DMS79 (cell line): ENCODE results near the gene ATP5F1E.
A peak's percentile ranks its signal among the peaks of the same experiment; 100 is the strongest.

ENCODE experiments used
- DNase-seq: peaks from one replicate; lab custom pipeline; 2025; lab: John Stamatoyannopoulos, UW

The ATP5F1E gene

DNA sequence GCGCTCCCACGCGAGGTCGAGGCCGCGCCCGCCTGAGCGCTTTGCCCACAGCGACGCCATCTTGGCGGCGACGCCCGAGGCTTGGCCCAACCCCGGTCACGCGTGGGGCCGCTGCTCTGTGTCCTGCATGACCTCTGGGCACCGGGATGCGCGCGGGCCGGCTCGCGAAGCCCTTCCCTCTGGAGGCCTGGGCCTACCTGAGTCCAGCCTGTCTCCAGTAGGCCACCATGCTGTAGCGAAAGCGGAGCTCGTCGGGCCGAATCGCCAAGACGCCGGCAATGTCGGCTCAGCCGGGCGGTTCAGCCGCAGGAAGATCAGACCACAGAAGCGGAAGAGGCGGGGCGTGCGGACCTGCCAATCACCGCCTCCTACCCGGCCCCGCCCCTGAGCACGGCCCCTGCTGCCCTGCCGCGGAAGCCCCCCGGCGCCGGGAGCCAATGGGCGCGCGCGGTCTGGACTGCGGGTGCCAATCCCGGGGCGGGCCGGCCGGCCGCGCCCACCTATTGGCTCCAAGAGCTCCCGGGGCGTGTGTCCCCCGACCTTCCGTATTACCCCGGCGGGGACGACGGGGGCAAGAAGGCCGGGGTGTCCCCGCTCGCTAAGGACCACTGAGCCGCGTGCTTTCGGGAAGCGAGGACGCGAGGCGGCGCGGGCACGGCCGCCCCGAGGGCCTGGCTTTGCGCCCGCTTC is at the start of gene ATP5F1E:
Gene ATP5F1E, minus strand, starts transcription at position 313 of the 690 bp plus-strand sequence. Its CDS starts 84 bp downstream, at position 229.
- DNase-seq, result peak; percentile 62

- no peak for DNase-seq
Measured at GRCh38 chr20:59081036-59081435, 48.9 kb upstream of the ATP5F1E start.

GRCh38 chr20:59078231-59078630 is 46.1 kb upstream of the ATP5F1E start:
- DNase-seq, result no peak

GRCh38 chr20:59077705-59078104 is 45.6 kb upstream of the ATP5F1E start:
- DNase-seq, result no peak

DNA sequence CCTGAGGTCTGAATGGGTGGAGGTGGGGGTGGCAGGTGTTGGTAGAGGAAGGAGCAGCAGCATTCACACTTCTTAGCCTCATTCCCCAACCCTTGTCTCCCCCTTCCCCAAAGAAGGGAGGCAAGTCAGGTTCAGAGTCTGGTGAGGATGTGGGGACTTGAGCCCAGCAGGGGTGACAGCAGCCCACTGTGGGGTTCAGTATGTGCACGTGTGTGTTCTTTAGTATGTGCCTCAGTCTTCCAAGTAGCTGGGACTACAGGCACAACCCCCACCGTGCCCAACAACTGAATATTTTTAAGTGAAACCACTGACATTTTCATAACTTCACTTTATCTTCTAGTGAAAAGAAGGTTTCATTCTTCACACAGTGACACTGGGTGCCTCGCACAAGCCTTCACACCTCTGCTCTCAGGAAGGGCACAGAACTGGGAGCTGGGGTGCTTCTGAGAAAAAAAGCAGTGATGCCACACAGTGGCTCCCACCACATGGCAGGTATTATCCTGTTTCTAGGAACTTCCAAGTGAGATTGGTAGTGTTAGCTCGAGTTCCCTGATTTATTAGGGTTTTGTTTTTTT is 43.9 kb upstream of the ATP5F1E start:
- no peak for DNase-seq

DNA sequence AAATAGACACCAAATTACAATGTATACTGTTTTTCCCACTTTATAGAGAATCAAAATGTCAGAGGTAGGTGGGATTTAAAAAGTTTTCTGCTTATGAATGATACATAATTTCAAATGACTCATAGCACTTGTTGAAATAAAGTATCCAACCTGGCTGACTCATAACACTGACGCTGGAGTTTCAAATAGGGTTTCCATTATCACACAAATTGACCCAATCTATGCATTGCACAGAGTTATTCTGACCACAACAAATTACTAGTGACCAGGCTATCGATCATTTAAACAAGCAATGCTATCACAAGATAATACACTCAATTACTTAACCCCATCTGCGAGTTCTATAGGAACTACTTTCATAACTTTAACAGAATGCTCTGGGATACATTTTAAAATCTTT is 42.3 kb upstream of the ATP5F1E start:
- no peak for DNase-seq

DNA sequence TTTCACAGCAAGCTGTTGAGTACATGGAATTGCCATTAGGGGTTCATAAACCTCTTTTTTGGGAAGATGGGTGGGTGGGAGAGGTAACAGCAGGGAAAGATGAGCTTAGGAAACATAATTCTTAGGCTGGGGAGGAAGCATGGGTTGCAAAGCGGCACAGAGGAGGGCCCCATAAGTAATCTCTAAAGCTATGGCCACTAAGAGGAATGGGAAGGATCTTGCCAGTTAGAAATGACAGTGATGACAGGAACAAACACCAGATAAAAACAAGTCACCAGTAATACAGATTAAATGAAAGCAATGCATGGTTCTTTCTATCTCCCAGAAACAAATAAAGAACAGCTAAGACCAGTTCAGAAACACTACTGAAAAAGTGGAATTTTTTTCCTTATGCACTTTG is 41.4 kb upstream of the ATP5F1E start:
- DNase-seq, result no peak

GRCh38 chr20:59071216-59071615 is 39.1 kb upstream of the ATP5F1E start:
- DNase-seq, result no peak

DNA sequence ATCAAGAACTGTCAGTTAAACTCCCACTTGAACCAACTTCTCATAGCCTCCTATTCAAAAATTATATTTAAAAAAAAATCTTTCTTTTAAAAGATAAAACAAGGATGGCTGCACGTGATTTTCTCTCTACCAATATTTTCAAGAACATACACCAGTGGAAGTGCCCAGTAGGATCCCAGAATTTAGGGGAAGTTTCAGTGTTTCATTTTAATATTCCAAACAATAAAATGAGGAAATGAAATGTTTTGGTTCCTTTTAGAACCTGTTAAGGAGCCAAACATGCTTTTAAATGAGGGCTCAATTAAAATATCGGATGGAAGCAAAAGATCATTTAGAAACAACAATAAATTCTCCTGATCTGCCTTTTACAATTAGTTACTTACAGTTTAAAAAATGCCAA is 36.9 kb upstream of the ATP5F1E start:
- DNase-seq, result no peak

DNA sequence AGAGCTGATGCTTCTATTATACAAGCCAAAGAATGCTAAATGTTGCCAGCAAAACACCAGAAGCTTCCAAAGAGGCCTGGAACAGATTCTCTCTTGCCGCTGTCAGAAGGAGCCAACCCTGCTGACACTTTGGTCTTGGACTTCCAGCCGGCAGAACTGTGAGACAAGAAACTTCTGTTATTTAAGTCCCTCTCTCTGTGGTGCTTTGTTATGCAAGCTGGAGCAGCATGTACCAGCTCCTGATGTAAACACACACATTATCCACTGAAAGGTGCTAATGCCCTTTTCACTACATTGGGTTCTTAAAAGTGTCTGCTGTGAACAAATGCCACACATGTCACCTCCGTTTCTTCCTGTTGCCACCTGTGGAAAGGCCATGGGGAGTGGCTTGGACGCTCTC is 36.4 kb upstream of the ATP5F1E start:
- DNase-seq, result no peak

DNA sequence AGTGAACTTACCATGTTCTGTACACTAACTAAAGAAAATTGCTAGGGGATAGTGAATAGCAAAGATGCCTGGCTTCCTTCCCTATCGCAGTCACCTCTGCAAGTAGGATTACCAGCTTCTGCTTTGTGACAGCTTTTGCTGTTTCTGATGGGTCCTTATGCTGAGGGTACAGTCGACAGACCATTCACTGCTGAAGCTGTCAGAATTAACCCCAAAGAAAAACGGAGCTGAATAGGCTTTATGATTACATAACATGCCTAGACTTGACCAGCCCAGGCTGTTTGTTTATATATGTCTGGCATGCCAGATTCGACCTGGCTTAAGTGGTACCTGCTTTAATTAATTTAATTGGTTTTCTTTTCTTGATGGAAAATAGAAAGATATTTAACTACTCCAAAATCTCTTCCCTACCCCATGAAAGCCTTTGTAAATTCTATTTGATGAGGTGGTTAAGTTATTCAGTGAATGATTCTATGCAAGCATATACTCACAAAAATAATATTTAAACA is 32.1 kb upstream of the ATP5F1E start:
- DNase-seq, result no peak

- no peak for DNase-seq
Measured at GRCh38 chr20:59063358-59064213, 31.5 kb upstream of the ATP5F1E start.

DNA sequence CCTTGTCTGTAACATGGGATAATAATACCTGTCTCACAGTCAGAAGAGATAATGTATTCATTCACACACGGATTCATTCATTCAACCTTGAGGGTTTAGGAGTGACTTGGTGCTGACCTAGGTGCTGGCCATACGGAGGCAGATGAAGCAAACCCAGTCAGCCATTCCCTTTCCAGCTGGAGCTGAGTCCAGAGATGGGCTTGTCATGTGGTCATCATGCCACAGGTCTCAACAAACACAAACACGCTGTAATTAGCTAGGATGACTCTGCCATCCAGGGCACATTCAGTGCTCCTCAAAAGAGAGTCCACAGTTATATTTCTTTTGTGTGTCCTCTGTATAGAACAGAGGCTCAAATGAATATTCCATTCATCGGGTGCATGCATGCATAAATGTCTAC is 29.9 kb upstream of the ATP5F1E start:
- no peak for DNase-seq

- DNase-seq, result no peak
Measured at GRCh38 chr20:59055302-59055701, 23.2 kb upstream of the ATP5F1E start.

DNA sequence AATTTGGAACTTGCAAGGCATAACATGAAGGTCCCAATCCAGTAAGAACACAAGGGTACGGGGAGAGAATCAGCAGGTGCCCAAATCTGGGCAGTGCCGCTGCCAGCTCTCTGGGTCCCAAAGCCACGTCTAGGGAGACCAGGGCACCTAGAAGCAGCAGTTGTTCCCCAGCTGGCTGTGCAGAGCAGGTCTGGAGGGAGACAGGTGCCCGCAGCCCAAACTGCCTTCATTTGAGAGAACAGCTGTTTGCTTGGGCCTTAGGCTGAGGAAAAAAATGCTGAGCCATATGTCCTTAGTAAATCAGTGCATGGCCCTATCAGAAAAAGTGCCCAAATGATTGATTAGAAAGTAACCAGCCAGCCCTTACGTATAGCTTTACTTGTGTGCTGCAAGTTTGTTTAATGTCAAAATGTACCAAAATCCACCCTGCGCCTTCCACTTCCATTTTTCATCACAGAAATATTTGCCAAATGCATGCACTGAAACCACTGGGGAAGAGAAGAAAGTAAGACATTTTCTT is 19.6 kb upstream of the ATP5F1E start:
- DNase-seq, result no peak

DNA sequence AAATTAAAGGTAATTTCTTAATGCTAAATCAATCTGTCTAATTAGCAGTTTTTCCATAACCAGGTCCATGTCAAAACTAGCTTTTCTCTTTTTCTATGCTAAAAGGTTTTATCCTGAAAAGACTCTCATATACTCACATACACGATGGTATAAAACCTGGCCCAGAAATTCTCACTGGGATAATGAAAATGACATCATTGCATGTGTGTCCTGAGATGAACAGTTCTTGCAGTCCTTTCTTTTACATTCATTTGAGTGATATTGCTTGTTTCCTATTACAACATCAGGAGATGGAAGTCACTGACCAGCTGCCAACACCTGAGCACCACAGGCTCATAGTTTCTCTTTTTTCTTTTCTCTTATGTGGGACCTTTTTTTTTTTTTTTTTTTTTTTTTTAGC is 18.3 kb upstream of the ATP5F1E start:
- no peak for DNase-seq

DNA sequence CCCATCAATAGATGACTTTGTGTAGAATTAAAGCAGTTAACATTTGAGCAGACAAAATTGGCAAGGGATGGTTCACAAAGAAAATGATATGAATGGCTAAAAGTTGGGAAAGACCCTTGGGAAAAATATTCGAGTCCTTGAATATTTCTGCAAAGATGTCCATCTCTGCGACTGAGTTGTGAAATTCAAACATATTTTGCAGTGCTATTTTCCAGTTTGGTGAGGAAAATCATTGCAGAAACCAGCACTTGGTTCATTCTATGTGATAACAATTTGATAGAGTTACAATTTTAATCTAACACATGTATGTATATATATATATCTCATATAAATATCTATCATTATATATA is 16.5 kb upstream of the ATP5F1E start:
- DNase-seq, result no peak

DNA sequence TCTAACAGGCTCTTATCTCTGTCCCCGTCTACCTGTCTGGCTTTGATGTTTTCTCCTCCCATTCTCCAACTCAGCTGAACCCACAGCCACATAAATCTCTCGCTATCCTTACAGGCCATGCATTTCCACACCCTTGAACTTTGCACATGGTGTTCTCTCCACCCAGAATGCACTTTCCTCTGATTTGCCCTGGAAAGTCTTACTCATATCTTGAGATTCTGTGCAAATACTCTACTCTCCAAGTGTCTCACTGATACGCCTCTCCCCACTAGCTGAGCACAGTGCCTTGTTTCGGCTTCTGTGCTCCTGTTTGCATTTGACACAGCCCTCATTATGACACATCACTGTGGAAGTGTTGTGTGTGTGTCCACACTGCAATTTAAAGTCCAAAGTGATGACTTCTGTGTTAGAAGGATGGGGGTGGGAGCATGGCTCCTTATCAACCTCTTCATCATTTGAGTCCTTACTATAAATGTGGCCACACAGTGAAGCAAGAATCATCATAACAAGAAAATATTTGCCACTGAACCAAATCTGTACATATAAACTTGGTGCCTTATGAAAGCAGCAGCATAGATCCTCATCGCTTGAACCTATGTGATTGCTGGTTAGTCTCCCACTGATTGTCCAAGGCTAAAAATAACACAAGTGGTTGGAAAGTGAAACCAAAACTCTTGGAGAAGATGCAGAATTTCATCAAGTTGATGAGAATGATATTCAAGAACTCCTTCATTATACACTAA is 16.0 kb upstream of the ATP5F1E start:
- no peak for DNase-seq

- no peak for DNase-seq
Measured at GRCh38 chr20:59046862-59047261, 14.7 kb upstream of the ATP5F1E start.

- DNase-seq, result no peak
Measured at GRCh38 chr20:59044796-59045195, 12.7 kb upstream of the ATP5F1E start.

GRCh38 chr20:59044295-59044694 is 12.2 kb upstream of the ATP5F1E start:
- peak; percentile 59 for DNase-seq

DNA sequence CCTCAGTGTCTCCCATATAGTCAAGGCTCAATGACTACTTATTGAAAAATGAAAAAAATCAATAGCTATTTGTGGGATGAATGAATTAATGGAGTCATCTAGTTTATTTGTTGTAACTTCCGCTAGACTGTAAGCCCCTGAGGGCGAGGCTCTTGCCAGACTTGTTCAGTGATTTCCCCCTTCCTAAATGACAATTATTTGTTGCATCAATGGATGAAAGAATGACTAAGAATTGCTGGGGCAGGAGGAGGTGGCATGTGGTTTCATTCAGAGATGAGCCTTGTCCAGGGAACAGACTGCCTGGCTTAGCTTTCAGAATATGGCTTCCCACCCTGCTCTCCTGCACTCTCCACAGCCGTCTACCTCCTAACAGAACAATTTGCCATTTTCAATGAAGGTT is 11.6 kb upstream of the ATP5F1E start:
- peak; percentile 25 for DNase-seq
